Measurements from ENCODE around the gene ARHGEF10L. TPM values are rescaled to one million over a fixed set of nuclear protein-coding genes. Genes with fewer than 3 reads are reported as not detected.

The ARHGEF10L gene
- 2.4 and 9.7 TPM in 2 replicates for total RNA-seq

GRCh38 chr1:17539477-17540254, at the start of gene ARHGEF10L:
Gene ARHGEF10L, plus strand, starts transcription at chr1:17539698. Its CDS starts 40,898 bp downstream, at chr1:17580596.

Other genes starting within 250 kb of the ARHGEF10L start
- gene PADI4, start 231.5 kb upstream of the ARHGEF10L start, total RNA-seq: not detected in 2 replicates
- not detected in 2 replicates for gene PADI6, start 167.5 kb upstream of the ARHGEF10L start, total RNA-seq
- 45.0 and 46.8 TPM in 2 replicates for gene RCC2, start 100.0 kb upstream of the ARHGEF10L start, total RNA-seq
- gene ACTL8, start 215.6 kb downstream of the ARHGEF10L start, total RNA-seq: 0.08 TPM in 1 of 2 replicates, not detected in the other

All from epithelial cell of alveolus of lung (primary cell).